DND-41 (cell line): Measurements from ENCODE around the gene ASH1L.

Experiments
- EZH2 ChIP-seq: IDR thresholded peaks from 3 replicates; pipeline ENCODE4 v1.6.1; 2012; ENCODE audit warnings: borderline replicate concordance, low read depth, mild to moderate bottlenecking, moderate library complexity, low read length, inconsistent platforms; ENCODE audit not compliant: severe bottlenecking
- TF ChIP-seq, protein P1 (sequence below): IDR thresholded peaks from 2 replicates; pipeline ENCODE4 v1.5.1; 2012; ENCODE audit warnings: borderline replicate concordance, low read length, moderate library complexity, mild to moderate bottlenecking; ENCODE audit not compliant: poor library complexity, severe bottlenecking; ENCODE audit errors: extremely low read depth

DNA sequence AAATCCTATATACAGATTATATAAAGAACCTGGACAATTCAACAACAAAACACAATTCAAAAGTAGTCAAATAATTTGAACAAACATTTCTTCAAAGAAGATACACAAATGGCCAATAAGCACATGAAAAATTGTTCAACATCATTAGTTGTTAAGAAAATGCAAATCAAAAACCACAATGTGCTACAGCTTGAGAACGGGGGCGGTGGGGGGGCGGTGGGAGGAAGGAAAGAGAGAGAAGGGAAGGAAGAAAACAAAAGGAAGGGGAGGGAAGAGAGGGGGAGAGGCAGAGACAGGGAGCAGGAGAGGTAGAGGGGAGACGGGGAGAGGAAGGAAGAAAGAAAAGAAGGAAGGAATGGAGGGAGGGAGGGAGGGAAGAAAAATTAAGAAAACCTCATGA is 44.1 kb downstream of the ASH1L start:
- TF ChIP-seq, protein P1, sequence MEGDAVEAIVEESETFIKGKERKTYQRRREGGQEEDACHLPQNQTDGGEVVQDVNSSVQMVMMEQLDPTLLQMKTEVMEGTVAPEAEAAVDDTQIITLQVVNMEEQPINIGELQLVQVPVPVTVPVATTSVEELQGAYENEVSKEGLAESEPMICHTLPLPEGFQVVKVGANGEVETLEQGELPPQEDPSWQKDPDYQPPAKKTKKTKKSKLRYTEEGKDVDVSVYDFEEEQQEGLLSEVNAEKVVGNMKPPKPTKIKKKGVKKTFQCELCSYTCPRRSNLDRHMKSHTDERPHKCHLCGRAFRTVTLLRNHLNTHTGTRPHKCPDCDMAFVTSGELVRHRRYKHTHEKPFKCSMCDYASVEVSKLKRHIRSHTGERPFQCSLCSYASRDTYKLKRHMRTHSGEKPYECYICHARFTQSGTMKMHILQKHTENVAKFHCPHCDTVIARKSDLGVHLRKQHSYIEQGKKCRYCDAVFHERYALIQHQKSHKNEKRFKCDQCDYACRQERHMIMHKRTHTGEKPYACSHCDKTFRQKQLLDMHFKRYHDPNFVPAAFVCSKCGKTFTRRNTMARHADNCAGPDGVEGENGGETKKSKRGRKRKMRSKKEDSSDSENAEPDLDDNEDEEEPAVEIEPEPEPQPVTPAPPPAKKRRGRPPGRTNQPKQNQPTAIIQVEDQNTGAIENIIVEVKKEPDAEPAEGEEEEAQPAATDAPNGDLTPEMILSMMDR, result no peak
- TF ChIP-seq EZH2, result no peak
